Suppressor macrophage (primary cell): ENCODE data around the gene SUN2.

Experiments
- DNase-seq, 4 experiments: peaks; one replicate each; pipeline ENCODE4 v3.0.0-alpha.2; 2020 to 2022

Gene SUN2

GRCh38 chr22:38733724-38734381, 21.9 kb downstream of the SUN2 start:
- DNase-seq, result no peak

- DNase-seq, result peak; percentile 42 to 71 (median 54)
These were observed 22.5 kb downstream of the SUN2 start for GRCh38 chr22:38733329-38733723.

- DNase-seq, result no peak
These were observed 23.5 kb downstream of the SUN2 start for GRCh38 chr22:38732251-38732815.

- DNase-seq, result no peak
These were observed 24.1 kb downstream of the SUN2 start for GRCh38 chr22:38731703-38732161.

- DNase-seq, result no peak
These were observed 25.4 kb downstream of the SUN2 start for GRCh38 chr22:38730411-38730871.

GRCh38 chr22:38729946-38730345, 25.9 kb downstream of the SUN2 start:
- DNase-seq, result no peak

- DNase-seq, result no peak
These were observed 26.7 kb downstream of the SUN2 start for GRCh38 chr22:38728871-38729796.

GRCh38 chr22:38727530-38728451, 28.0 kb downstream of the SUN2 start:
- no peak for DNase-seq

- DNase-seq, result no peak
These were observed 28.7 kb downstream of the SUN2 start for GRCh38 chr22:38727123-38727522.

GRCh38 chr22:38725900-38726655, 29.7 kb downstream of the SUN2 start:
- DNase-seq, result no peak

GRCh38 chr22:38724926-38725571, 30.7 kb downstream of the SUN2 start:
- DNase-seq, result peak; percentile 51 to 64 (median 58)

- DNase-seq, result no peak
These were observed 31.6 kb downstream of the SUN2 start for GRCh38 chr22:38724176-38724575.

- no peak for DNase-seq
These were observed 34.2 kb downstream of the SUN2 start for GRCh38 chr22:38721551-38721950.

- no peak for DNase-seq
These were observed 35.4 kb downstream of the SUN2 start for GRCh38 chr22:38720350-38720749.

GRCh38 chr22:38719196-38719595, 36.6 kb downstream of the SUN2 start:
- DNase-seq, result no peak

- DNase-seq, result peak; percentile 44 to 67 (median 54)
These were observed 37.4 kb downstream of the SUN2 start for GRCh38 chr22:38718414-38718813.

GRCh38 chr22:38717244-38717643, 38.6 kb downstream of the SUN2 start:
- no peak for DNase-seq

- no peak for DNase-seq
These were observed 39.0 kb downstream of the SUN2 start for GRCh38 chr22:38716826-38717225.

- no peak for DNase-seq
These were observed 39.5 kb downstream of the SUN2 start for GRCh38 chr22:38716271-38716670.

- no peak for DNase-seq
These were observed 39.9 kb downstream of the SUN2 start for GRCh38 chr22:38715852-38716251.
